ENCODE data around the gene STK4. TPM values are rescaled to one million over a fixed set of nuclear protein-coding genes. Genes with fewer than 3 reads are reported as not detected.

STK4 gene
- total RNA-seq, 2 donors from 2014 or later, result 149 to 205 TPM

DNA sequence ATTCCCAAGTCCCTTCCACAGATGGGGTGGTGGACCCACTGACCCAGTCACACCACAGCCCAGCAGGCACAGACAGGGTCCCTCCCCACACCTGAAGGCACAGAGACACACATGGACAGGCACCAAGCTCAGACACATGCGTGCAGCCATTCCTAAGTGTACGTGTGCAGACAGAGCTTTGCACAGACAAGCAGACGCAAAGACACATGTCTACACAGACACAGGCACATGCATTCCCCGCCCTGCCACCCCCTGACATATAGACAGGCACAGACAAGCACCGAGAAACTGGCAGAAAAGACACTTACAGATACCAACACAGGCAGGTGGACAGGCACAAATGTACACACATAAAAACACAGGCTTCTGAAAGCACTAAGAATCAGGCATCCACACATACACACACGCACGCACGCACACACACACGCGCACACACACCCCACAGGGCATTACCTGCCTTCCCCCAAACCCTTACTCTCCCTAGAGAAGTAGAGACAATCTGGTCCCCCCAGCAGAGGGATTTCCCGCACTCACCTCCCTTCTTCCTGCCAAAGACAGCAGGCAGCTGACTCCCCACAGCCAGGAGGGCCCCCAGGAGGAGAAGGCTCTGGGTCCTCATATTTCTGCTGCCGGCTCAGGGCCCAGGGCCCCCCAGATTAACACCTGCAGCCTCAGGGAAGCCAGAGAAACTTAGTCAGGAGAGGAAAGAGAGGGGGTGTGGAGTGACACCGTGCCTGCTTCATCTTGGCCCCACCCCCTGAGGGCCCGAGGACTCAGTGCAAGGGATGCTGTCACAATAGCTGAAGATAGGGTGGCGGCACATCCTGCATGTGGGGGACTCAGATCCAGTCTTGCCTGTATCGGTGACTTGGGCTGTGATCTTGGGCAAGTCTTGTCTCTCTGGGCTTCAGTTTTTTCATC is 148.4 kb downstream of the STK4 start, which contains the start of gene WFDC5:
WFDC5 (minus strand) TSS at position 710 of the 921 bp plus-strand sequence; CDS start at position 619, 91 bp downstream.
- DNase-seq (ENCODE audit: low spot score in 2 of 2) (no peak), ATAC-seq (peak in 1 of 2 donors; percentile 72)
- H3K36me3 Mint-ChIP-seq, result no peaks in the 10 kb centered on the region
- H3K9me3 Mint-ChIP-seq, result no peaks in the 10 kb centered on the region
- peak within 1 kb of the TSS in 1 of 2 donors; percentile 57 for H3K27ac Mint-ChIP-seq

DNA sequence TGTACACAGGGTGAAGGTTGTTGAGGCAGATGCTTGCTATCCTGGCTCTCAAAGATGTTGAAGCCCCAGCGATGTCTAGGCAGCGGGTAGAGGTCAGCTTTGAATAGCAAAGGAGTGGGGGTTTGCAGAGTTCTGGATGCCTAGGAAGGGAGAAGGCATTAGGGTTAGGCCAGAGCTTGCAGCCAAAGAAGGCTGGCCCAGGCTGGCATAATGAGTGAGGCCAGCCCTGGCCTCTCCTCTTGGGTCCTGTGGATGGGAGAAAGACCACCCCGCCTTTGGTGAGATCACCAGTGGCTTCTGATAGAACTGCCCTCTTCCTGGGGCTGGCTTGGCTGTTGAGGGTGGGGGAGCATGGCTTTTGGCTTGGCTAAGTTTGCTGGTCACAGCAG is 149.1 kb downstream of the STK4 start:
- H3K9me3 Mint-ChIP-seq, result no peaks in the 10 kb centered on the region
- H3K27ac Mint-ChIP-seq, result no peak overlapping the region
- ATAC-seq, result no peak
- no peaks in the 10 kb centered on the region for H3K36me3 Mint-ChIP-seq
- DNase-seq (ENCODE audit: low spot score in 2 of 2), result no peak

DNA sequence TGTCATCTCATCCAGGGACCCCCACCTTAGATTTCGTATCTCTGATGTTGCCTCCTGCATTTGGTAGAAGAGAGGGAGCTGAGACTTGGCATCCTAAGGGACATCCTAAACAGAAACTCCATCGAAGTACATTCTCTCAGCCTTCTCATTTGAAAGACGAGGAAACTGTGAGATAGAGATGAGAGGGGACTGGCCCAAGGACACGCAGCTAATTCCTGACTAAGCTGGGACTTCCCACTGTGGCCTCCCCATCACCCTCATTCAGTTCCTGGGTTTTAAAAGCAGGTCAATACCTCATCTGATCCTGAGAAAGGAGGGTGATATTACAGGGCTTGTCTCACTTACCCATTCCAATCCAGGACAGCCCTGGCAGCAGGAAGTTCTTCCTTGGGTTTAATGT is 149.5 kb downstream of the STK4 start:
- peak in 1 of 2 donors; percentile 63 for ATAC-seq
- Mint-ChIP-seq H3K27ac (no peak overlapping the region), H3K36me3 (no peaks in the 10 kb centered on the region), H3K9me3 (no peaks in the 10 kb centered on the region)
- no peak for DNase-seq (ENCODE audit: low spot score in 2 of 2)

DNA sequence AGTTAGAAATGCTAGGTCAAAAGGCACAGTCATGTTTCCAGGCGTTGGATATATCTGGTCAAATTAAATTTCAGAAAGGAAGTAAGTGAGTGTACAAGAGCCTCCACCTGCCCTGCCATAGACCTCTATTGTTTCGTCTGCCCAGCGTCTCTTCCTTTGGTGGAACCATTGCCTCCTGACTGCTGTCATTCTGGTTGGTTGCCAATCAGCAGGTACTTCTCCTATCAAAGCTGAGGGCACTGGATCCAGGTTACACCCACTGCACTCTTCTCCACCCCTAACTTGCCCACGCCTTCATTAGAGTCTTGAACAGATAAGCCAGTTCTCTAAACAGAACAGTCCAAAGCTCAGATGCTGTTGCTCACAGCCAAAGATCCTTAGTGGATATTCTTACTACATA is 151.3 kb downstream of the STK4 start:
- DNase-seq (ENCODE audit: low spot score in 2 of 2), result no peak
- ATAC-seq, result no peak
- no peaks in the 10 kb centered on the region for H3K9me3 Mint-ChIP-seq
- no peaks in the 10 kb centered on the region for H3K36me3 Mint-ChIP-seq
- H3K27ac Mint-ChIP-seq, result no peak overlapping the region

DNA sequence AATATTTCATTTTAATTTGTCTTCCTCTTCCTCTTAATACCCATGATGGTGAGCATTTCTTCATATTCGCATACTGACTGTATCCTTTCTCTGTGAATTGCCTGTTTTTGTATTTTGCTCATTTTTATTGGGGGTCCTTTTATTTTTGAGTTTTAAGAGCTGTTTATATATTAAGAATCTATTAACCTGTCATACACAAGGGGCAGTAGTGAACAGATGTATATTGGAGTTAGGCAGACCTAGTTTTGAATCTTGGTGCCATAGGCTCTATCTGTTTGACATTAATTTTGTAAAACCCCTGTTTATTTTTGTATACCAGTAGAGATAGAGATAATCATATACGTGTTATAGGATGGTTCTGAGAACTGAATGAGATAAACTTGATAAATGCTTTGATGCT is 151.7 kb downstream of the STK4 start:
- Mint-ChIP-seq H3K9me3 (no peaks in the 10 kb centered on the region), H3K36me3 (no peaks in the 10 kb centered on the region), H3K27ac (no peak overlapping the region)
- DNase-seq (ENCODE audit: low spot score in 2 of 2), result no peak
- ATAC-seq, result no peak

DNA sequence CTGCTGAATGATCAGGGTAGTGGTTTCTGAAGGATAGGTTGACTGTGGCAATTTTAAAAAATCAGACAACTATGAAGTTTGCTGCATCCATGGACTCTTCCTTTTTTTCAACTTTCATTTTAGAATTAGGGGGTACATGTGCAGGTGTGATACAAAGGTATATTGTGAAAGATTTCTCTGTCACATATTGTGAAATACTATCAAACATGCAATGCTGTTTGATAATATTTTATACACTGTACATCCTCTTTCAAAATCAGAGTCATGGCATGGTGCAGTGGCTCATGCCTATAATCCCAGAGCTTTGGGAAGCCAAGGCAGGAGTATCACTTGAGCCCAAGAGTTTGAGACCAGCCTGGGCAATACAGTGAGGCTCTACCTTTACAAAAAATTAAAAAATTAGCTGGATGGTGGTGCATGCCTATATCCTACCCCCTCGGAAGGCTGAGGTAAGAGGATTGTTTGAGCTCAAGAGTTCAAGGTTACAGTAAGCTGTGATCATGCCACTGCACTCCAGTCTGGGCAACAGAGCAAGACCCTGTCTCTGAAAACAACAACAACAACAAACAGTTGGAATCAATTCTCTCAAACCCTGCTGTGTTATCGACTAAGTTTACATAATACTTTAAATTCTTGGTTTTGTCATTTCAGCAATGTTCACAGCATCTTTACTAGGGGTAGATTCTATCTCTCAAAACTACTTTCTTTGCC is 153.4 kb downstream of the STK4 start:
- no peaks in the 10 kb centered on the region for H3K9me3 Mint-ChIP-seq
- ATAC-seq (no peak), DNase-seq (ENCODE audit: low spot score in 2 of 2) (no peak)
- H3K36me3 Mint-ChIP-seq, result no peaks in the 10 kb centered on the region
- no peak overlapping the region for H3K27ac Mint-ChIP-seq

DNA sequence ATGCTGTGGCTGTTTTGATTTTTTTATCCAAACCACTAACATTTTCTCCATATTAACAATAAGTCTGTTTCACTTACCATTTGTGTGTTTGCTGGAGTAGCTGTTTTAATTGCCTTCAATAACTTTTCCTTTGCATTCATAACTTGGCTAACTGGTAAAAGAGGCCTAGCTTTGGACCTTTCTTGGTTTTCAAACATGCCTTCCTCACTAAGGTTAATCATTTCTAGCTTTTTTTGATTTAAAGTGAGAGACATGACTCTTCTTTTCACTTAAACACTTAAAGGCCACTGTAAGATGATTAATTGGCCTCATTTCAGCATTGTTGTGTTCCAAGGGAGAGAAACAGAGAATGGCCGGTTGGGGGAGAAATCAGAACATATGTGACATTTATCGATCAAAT is 155.1 kb downstream of the STK4 start:
- no peak for DNase-seq (ENCODE audit: low spot score in 2 of 2)
- Mint-ChIP-seq H3K36me3 (no peaks in the 10 kb centered on the region), H3K27ac (no peak overlapping the region), H3K9me3 (no peaks in the 10 kb centered on the region)
- ATAC-seq, result peak in 1 of 2 donors; percentile 58

DNA sequence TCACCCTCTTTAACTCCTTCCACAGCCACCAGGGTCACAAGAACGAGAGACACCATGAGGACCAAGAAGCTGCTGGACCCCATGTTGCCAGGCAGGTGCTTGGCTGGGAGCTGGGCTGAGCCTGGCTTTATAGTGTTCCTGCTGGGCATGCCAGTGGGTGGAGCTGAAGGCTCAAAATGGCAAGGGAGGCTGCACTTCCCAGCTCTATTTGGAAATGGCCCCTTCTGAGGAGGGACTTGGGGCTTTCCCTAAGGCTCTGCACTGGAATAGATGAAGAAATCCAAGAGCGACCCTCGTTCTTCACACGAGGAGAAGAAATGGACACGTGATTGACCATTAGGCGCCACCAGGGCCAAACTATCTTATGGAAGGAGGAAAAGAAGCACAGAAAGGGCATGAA is 158.1 kb downstream of the STK4 start, which contains the start of gene WFDC12:
WFDC12 (minus strand) TSS at position 101 of the 400 bp plus-strand sequence; CDS start at position 83, 18 bp downstream.
- ATAC-seq, result no peak
- Mint-ChIP-seq H3K27ac (no peak within 1 kb of the TSS), H3K36me3 (no peaks in the 10 kb centered on the region), H3K9me3 (no peaks in the 10 kb centered on the region)
- no peak for DNase-seq (ENCODE audit: low spot score in 2 of 2)

DNA sequence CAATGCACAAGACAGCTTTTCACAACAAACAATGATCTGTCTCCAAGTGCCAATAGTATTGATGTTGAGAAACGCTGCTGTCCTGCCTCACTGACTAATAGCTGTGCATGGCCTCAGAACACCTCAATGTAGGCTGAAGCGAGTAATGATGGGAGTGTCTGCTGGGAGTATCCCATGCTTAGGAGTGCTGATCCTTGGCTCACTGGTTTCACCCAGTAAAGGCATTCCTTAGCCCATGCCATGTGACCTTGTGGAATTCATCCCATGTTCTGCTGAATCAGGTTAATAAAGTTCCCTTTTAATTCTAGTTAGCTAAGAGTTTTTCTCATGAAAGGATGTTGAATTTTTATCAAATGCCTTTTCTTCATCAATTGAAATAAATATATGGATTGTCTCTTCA is 161.8 kb downstream of the STK4 start:
- H3K9me3 Mint-ChIP-seq, result no peaks in the 10 kb centered on the region
- DNase-seq (ENCODE audit: low spot score in 2 of 2), result no peak
- no peak overlapping the region for H3K27ac Mint-ChIP-seq
- no peak for ATAC-seq
- no peaks in the 10 kb centered on the region for H3K36me3 Mint-ChIP-seq

Other genes with a start within 250 kb of the STK4 start
- under 1 TPM; 0.09 to 0.37 TPM for gene KCNK15, start 220.6 kb upstream of the STK4 start, total RNA-seq
- under 1 TPM in 1 of 2 donors, not detected in 1; 0.18 TPM for gene RIMS4, start 156.0 kb upstream of the STK4 start, total RNA-seq
- 100 to 1,000 TPM; 185 to 222 TPM for gene YWHAB, start 80.8 kb upstream of the STK4 start, total RNA-seq
- gene PABPC1L, start 56.5 kb upstream of the STK4 start, total RNA-seq, result 10 to 100 TPM; 63.6 to 96.7 TPM
- gene TOMM34, start 6.1 kb upstream of the STK4 start, total RNA-seq, result 10 to 100 TPM; 39.4 to 50.8 TPM
- under 1 TPM in 1 of 2 donors, not detected in 1; 0.70 TPM for gene KCNS1, start 134.6 kb downstream of the STK4 start, total RNA-seq
- gene WFDC5, start 148.7 kb downstream of the STK4 start, total RNA-seq, result not detected
- not detected for gene WFDC12, start 158.0 kb downstream of the STK4 start, total RNA-seq
- gene PI3, start 208.4 kb downstream of the STK4 start, total RNA-seq, result not detected
- not detected for gene SEMG1, start 240.5 kb downstream of the STK4 start, total RNA-seq